ENCODE results near the gene KRT15.
"Not testable (repeated sequence)": the region's sequence is repeated elsewhere in the genome, so short reads cannot be mapped to it uniquely, and the experiment has no call there.

The KRT15 gene

DNA sequence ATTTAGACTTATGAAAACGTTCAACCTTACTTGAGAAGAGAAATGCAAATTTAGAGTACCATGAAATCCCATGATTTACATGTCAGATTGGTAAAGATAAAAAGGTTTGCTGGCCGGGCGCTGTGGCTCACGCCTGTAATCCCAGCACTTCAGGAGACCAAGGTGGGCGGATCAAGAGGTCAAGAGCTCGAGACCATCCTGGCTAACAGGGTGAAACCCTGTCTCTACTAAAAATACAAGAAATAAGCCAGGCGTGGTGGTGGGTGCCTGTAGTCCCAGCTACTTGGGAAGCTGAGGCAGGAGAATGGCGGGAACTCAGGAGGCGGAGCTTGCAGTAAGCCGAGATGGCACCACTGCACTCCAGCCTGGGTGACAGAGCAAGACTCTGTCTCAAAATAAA is 24.1 kb upstream of the KRT15 start:
- DNase-seq (ENCODE audit: low spot score), result not testable (repeated sequence)

DNA sequence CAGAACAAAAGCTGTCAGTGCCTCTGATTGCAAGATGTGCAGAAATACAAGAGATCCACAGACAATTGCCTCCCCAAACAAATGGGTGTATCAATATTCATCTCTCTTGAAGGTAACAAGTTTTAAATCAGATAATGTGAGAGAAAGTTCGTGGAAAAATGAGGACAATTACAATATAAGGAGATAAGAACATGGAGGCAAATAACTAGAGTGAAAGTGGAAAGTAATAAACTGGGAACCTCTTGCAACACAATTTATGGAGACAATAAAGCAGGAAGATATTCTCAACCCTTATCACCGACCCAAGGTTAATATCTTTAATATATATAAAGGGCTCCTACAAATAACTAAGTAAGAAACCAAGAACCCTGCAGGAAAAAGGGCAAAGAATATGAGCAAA is 23.7 kb upstream of the KRT15 start:
- DNase-seq (ENCODE audit: low spot score), result no peak

DNA sequence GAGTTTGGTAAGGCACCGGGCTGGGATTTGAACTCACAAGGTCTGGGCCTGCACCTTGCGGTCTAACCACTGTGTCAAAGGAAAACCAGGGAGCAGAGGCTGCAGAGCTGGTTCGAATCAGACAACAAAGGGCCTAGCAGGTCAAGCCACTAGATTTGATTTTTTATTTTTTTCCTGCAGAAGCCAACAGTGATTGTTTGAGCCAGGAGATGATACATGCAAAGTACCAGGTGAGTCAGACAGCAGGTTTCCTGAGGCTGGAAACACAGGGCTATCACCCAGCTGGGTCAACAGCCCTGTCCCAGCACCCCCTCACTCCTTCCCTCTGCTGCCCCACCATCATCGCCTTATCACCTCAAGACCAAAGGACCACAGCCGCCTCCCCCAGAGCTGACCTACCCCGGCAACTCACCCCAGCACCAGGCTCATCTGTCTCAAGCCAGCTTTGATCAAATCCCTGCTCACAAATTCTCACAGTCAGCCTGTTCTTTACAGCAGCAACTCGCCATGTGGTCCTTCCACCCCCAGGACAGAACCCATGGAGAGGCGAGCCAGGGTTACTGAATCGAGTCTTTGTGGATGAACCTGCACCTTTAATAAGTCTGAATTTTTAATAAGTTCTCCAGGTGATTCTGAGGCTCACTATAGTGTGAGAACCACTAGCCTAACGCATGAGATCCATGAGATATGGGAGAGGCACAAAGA is 22.4 kb upstream of the KRT15 start:
- no peak for DNase-seq (ENCODE audit: low spot score)

DNA sequence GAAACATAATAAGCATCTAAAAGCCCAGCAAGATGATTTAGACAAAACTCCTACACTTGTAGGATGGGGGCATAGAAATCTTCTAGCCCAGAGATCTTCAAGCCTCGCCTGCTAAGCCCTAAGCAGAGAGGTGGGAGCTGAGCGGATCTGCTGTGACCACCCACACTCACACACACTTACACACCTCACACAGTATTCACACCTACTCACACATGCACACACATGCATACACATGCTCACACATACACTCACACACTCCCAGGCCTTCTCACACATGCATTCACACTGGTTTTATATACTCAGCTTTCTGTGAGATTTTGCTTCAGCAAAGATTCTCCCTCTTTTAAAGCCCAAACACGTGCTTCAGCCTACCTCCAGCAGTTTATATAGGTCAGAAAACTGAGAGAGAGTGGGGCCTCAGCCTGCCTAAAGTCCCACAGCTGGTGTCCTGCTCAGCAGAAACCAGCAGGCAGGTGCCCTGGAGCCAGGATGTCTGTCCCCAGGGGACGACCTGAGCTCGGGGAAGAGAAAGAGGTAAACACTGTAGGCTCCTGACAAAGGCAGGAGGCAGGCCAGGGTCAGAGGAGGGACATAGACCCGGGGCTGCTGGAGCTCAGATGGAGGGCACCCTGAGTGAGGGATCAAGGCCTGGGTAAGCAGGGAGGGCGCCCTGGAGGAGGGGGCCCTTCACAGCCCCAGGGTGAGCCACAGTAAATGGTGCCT is 21.4 kb upstream of the KRT15 start:
- no peak for DNase-seq (ENCODE audit: low spot score)

DNA sequence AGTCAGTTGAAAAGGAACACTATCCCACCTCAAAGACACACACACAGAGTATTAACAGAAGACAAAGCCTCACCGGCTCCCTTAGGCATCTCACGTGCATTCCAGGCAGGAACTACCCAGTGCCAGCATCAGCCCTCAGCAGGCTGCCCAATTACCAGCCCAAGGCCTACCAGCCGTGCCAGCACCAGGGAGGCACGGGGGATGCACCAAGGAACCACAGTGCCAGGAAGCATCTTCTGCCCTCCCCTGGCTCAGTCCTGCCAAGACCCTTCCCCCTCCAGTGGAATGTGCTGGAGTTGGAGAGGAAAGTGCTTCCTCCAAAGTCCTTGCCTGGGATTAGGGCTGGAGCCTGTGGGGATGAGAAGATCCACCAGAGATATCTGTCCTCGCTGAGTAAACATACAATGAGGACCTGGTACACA is 20.4 kb upstream of the KRT15 start:
- DNase-seq (ENCODE audit: low spot score), result no peak

DNA sequence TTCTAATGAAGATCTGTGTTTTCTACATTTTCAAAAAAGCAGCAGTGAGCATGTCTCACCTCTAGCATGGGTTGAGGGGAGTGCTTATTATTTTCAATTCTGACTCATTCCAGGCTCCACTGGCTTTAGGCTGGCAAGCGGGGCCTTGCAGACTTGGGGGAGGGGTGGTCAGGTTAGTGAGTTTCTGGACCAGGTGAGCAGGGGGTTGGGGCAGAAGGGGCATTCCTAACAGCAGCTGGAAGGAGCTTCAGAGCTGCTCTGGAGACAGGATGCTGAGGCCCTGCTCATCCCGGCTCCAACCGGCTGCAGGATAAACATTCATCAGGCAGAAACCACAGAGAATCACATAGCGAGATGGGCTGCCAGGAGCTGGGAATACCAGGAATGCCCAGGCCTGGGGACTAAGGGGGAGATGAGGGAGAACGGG is 19.9 kb upstream of the KRT15 start:
- DNase-seq (ENCODE audit: low spot score), result no peak

DNA sequence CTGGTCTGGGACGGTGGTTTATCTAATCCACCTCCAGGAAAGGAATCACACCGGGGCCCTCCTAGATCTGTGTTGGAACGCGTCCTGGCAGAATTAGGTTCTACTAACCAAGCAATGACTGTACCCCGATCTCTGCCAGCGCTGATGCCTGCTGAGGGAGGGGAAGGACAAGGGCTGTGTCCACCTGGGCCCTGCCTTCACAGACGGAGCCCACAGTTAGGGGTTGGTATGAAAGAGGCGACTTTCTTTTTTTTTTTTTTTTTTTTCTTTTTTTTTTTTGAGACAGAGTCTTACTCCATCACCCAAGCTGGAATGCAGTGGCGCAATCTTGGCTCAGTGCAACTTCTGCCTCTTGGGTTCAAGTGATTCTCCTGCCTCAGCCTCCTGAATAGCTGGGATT is 19.3 kb upstream of the KRT15 start:
- no peak for DNase-seq (ENCODE audit: low spot score)

DNA sequence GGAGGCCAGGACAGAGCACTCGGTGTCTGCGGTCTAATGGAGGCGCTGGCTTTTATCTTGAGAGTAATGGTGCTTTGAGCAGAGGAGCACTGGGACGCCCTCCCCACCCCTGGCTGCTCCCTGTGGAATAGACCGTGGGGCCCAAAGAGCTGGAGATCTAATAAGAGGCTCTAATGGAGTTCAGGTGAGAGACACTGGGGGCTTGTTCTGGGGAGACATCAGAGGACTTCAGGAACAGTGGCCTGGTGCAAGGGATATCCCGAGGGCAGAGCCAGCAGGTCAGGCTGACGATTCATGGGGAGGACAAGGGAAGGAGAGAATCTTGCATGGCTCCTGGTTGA is 18.9 kb upstream of the KRT15 start:
- DNase-seq (ENCODE audit: low spot score), result no peak

DNA sequence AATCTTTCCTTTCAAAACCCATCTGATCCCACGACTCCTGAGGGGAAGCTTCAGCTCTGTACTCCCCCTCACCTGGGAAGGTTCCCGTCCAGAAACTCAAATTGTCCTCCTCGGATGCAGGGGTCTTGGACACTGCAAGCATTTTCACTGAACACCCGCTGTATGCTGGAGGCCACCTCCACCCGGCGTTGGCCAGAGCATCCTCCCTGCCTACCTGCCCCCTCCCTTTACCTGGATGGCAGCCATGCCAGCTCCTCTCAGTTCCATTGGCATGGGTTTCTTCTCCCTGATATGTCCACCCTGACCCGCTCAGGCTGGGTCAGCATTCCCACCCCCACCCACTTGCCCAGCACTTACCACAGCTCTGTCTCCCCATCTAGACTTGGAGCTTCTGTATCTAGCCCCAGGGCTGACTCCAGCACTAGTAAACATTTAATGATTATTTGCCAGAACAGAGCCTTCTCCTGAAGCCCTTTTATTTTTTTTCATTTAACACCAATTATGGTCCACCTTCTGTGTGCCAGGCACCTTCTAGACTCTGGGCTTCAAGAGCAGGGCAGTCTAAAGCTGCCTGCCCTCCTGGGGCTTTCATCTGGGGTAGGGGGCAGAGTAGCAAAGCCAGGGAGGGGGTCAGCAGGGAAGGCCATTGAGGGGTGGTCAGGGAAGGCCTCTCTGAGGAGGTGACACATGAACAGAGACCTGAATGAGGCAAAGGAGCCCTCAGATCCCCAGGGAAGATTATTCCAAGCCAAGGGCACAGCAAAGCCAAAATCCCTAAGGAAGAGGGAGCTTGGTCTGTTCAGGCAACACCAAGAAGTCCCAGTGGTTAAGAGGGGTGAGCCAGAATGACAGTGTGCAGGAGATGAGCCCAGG is 18.3 kb upstream of the KRT15 start:
- DNase-seq (ENCODE audit: low spot score), result no peak

DNA sequence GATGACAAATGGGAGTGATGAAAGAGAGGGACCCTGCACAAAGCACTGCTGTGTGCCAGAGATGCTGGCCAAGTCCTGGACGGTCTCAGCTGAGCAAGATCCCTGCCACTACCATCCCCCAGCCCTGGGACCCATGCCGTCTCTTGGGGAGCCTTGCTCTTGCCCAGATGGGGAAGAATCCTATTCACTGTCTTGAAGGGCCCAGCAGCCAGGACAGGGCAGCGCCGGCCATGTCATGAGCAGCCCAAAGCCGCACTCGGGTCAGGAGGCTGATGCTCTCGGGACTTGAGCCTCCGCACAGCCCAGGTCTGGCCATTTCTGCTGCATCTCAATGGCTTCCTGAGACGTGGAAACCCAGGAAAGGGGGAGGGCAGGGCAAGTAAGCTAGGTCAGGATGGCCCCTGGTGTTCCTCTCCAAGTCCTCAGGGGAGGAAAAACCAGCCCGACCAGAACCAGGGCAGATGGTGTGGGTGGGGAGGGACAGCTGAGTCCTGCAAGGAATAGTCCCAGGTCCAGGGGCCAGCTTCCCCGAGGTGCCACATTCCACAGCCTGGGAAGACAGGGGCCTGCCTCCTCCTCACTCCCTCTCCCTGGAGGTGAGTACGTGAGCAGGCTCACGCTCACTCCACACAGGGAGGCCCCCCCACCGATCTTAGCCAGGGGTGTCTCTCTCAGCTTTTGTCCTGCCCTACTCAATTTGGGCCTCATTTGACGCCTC is 17.2 kb upstream of the KRT15 start:
- no peak for DNase-seq (ENCODE audit: low spot score)

DNA sequence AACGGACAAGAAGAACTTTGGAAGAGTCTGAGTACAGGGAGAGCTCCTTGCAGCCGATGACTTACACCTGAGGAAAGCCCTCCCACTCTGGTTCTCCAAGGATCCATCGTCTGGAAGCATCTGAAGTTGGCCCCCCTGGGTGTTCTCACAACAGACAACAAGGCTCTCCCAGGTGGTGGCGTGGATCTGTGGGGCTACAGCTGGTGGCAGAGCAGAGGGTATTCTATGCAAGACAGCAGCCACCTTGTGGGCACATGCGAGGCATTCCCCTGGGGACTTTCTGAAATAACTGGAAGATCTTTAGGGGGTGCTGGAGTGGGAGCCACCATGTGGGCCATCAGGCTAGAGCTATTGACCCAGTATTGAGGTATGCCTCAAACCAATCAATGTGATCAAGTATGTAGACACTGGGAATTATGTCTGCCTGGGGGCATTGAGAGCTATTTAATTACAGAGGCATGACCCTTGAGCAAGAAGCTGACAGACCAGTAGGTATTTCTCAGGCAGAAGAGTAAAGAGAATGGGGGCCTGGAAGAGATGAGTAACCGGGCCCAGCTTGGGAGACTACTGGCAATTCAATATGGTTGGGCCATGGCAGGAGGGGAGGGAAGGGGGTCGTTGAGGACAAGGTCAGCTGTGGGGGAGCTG is 16.3 kb upstream of the KRT15 start:
- no peak for DNase-seq (ENCODE audit: low spot score)

DNA sequence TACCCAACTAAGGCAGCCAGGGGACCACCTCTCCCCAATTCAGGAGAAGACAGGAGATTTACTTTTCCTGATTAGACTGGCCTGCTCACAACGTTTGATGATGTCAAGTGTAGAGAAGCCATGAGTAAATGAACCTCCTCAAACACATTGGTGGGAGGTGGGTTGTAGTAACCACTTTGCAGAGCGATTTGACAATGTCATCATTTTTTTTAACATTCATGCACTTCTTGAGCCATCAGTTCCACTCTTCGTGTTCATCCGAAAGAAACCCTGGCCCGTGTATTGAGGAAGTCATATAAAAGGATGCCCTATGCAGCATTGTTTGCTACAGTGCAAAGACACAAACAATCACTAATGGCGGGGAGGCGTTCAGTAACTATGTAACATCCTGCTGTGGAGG is 14.9 kb upstream of the KRT15 start:
- no peak for DNase-seq (ENCODE audit: low spot score)

DNA sequence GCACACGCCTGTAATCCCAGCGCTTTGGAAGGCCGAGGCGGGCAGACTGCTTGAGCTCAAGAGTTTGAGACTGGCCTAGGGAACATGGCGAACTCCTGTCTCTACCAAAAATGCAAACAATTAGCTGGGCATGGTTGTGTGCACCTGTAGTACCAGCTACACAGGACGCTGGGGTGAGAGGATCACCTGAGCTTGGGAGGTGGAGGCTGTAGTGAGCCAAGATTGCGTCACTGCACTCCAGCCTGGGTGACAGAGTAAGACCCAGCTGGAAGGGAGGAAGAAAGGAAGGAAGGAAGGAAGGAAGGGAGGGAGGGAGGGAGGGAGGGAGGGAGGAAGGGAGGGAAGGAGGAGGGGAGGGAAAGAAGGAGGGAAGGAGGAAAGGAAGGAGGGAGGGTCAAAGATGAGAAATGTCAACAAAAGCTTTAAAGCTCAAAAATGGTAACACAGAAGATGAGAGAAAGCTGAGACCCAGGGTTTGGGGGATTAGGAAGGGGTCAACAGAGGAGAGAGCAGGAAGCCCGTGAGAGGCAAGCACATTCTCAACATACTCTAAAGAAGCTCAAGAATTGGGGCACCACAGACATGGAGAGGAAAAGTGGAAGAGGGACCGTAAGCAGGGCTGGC is 14.4 kb upstream of the KRT15 start:
- no peak for DNase-seq (ENCODE audit: low spot score)

DNA sequence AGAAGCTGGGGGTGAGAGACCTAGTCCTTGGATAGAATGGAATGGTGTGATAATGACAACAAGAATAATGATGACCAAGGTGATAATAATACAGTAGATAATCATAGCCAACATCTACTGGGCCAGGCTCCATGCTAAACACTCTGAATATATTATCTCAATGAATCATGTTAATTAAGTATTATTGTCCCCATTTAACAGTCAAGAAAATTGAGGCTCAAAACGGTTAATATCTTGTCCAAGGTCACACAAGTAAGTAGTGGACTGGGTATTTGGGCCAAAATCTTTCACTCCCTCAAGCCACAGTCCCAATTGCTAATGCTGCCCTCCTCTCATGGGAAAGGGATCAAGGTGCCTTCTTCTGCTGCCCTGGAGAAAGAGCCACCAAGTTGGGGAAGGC is 13.3 kb upstream of the KRT15 start:
- DNase-seq (ENCODE audit: low spot score), result no peak

DNA sequence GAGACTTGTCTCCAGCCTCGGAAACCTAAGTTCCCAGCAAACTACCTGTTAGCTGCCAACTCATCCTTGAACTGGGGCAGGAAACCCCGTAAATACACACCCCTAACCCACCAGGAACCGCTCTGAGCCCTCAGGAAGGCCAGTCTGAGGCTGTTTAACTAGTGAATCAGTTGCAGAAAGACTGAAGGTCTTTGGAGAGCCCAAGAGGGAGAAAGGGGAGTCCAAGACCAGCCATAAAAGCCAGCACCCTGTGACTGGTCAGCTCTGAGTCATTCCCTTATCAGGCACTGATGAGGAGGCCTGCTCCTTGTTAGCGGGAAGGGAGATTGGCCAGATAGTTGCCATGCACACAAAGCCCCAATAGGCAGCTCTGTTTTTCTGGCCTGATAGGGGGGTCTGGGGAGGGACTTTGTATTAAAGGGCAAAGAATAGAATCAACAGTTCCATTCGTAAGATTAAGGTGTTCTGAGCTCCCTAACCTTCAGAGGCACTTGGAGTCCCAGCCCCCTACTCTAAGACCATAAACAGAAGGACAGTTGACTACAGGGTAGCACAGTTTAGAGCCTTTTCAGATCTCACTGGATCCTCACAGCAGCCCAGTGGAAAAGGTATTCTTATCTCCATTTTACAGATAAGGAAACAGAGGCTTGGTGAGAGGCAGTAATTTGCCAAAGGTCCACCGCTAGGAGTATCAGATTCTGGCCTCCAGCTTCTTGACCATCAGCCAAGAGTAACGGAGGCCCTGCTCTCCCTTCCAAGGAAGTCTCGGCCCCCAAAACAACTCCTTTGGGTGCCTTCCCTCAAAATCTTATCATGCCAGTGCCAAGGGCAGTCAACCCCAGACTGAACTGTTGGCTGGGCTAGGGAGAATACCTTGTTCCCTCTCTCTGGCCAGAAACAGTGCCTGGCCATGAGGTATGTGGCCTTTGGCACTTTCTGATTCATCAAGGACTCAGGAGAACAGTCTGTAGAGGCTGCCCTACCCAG is 11.7 kb upstream of the KRT15 start:
- no peak for DNase-seq (ENCODE audit: low spot score)

DNA sequence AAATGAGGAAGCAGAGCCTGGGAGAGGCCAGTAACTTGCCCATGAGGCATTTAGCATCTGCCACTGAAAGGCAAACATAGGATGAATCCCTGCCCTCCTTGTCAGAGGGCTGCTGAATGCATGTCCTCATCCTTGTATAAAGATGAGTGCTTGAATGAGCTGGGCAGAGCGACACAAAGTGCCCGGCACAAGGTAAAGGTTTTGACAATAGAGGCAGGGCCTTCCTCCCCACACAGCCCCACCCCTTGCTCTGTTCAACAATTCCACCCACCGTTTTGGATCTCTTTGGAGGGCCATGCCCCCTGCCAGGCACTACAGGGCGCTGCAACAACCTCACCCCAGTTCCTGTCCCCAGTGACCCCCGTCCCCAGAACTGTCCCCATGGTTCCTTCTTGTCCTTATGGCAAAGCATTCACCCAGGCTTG is 10.8 kb upstream of the KRT15 start:
- DNase-seq (ENCODE audit: low spot score), result no peak

DNA sequence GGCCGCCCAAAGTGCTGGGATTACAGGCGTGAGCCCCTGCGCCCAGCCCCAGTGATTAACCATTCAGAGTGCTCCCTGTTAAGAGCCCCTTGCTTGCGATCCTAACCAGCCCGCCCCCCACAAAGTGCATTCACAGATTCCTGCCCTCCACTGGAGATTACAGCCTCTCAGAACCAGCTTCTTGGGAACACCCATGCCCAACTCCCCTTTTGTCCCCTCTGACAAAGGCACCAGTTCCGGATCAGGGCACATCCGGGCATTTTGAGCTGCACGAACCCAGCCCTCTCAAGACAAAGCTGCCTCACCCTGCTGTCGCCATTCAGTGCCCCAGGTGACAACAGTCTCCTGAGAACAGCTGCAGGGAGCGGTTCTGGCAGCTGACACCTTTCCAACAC is 10.3 kb upstream of the KRT15 start:
- DNase-seq (ENCODE audit: low spot score), result no peak

DNA sequence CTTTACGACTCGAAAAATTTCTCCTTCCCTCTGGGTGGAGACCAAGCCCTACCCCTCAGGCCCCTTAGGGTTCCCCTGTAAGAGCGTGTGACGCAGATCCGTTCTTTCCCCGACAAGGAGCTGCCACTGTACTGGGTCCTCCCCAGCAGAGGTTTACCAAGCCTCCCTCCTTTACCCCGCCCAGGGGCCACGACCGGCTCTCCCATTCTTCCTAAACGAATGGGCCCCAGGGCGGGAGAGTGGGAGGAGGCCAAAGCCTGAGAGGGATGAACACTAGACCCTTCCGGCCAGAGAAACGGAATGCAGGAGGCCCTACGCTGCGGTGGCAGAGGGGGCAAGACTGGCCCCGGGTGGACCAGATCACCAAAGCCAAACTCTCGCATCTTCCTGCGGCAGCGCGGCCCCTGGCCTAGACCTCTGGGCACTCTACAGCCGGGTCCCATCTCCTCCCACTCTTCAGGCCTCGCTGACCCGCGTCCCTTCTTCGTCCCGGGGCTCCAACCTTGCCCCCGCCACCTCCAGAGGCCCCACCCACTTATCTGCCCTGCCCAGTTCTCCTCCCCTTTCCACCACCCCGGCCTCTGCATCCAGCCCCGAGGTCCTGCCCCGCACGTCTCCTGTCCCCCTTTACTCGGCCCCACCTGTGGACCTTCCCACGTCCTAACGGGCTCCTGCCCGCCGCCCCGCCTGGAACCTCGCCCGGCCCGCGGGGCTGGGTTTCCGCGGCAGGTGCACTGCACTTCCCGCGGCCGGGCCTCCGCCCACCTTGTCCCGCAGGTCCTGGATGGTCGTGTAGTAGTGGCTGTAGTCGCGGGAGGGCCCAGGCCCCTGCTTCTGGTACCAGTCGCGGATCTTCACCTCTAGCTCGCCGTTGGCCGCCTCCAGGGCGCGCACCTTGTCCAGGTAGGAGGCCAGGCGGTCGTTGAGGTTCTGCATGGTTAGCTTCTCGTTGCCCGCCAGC is 8.7 kb upstream of the KRT15 start:
- no peak for DNase-seq (ENCODE audit: low spot score)

DNA sequence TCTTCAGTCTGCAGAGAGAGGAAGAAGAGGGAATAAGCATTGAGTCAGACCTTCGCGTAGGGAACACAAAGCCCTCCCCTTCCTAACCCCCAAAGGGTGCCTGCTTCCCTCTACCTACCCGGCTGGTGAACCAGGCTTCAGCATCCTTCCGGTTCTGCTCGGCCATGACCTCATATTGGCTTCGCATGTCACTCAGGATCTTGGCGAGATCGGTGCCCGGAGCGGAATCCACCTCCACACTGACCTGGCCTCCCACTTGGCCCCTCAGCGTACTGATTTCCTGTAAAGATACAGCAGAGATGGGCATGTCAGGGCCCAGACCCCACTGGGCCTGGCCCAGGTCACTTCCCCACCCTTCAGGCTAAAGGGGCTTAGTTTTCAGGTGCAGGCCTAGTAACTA is 5.6 kb upstream of the KRT15 start:
- no peak for DNase-seq (ENCODE audit: low spot score)

Data from HuH-7.5 (cell line).